ENCODE measurements around the gene TRIM44.
"Not testable (repeated sequence)": the region's sequence is repeated elsewhere in the genome, so short reads cannot be mapped to it uniquely, and the experiment has no call there.

TRIM44 gene

DNA sequence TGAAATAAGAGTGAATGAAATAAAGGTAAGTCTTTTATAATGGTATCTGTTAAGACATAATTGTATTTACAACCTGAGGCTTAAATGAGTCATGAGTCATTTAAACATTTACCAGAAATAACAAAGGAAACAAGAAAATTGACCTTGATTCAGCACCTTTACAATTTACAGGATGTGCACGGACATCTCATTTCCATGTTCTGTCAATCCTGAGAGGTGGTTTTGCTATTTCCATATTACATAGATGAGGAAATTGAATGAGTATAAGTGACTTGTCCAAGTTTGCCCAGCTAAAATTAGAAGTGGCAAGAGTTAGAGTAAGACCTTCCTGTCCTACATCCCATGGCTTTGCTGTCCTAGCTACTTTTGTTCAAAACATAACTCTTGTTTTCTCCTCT lies 89.1 kb downstream of the TRIM44 start:
- no peak for DNase-seq (ENCODE audit: low read depth in 2 of 2)

DNA sequence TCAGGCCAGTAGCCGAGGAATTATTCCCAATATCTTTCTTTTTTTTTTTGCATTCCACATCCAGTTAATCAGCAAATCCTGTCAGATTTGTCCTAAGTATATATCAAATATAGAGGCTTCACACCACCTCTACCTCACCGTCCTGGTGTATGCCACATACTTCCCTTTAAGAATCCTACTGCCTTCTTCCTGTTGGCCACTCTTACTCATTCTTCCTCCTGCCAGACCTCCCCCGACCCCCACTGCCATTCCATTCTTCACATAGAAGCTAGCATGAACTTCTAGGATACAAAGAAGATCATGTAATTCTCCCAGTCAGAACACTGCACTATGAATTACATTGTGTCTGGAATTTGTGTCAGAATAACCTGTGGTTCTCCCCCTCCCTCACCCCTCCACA lies 89.5 kb downstream of the TRIM44 start:
- no peak for DNase-seq (ENCODE audit: low read depth in 2 of 2)

DNA sequence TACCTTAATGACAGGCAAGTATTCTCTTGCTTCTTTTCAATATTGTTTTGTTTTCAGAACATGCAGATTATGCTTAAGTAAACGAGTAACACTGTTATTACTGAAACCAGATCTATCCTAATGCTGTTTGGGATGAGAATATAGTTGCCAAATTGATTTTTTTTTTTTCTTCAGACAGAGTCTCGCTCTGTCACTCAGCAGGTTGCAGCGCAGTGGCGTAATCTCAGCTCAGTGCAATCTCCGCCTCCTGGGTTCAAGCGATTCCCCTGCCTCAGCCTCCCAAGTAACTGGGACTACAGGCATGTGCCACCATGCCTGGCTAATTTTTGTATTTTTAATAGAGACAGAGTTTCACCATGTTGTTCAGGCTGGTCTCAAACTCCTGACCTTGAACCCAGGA lies 91.0 kb downstream of the TRIM44 start:
- not testable (repeated sequence) for DNase-seq (ENCODE audit: low read depth in 2 of 2)

DNA sequence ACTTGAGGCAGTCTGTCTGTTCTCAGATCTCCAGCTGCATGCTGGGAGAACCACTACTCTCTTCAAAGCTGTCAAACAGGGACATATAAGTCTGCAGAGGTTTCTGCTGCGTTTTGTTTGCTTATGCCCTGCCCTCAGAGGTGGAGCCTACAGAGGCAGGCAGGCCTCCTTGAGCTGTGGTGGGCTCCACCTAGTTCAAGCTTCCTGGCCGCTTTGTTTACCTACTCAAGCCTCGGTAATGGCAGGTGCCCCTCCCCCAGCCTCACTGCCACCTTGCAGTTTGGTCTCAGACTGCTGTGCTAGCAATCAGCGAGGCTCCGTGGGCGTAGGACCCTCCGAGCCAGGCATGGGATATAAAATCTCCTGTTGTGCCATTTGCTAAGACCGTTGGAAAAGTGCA lies 97.4 kb downstream of the TRIM44 start:
- DNase-seq (ENCODE audit: low read depth in 2 of 2), result not testable (repeated sequence)

DNA sequence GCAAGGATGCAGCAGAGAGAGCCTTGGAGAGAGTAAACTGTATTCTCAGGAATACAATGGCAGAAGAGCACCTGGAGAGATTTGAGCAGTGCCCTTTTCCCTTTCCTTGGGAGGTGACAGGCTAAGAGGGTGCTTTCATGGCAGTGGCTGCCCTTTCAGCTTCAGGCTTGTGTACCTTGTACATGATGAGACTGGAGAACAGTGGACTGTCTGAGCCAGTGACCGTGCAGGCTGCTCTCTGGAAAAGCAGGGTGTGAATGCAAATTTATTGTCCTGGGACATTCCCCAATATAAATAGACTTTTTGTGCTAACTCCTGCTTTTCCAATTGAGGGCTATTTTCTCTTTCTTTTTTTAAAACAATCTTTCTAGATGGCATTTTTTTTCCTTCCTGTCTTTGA lies 99.3 kb downstream of the TRIM44 start:
- DNase-seq (ENCODE audit: low read depth in 2 of 2), result no peak

DNA sequence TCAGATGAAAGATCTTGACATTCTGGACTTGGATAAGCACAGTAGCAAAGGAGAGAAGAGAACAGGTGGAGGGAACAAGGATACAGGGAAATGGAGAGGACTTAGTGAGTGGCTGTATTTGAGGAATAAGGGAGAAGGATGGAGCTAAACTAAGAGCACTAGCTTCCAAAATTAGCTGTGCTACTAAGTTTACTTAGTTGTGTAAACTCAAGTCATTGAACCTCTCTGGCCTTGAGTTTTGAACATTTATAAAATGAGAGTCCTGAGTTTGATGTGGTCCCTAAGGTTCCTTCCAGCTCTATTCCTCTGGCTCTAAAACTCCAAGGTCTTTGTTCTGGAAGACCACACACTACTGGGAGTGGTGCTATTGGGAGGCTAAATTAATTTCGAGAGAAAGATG lies 100.7 kb downstream of the TRIM44 start:
- DNase-seq (ENCODE audit: low read depth in 2 of 2), result no peak

DNA sequence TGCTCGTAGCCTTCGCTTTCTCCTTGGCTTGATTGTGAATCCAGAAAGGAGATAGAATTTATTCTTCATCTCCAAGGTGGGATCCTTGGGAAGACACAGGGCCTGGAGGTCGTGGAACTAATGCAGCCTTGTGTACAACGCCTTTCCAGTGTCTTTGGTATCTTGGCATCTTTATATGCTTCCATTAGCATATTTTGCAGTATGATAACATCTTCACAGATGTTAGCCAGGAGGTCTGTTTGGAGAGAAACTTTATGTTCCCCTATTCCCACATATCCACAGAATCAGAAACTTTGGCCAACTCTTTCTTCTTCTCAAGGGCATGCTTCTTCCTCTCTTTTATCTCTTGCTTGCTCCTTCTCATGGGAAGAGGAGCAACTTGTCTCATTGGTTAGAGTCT lies 101.2 kb downstream of the TRIM44 start:
- no peak for DNase-seq (ENCODE audit: low read depth in 2 of 2)

DNA sequence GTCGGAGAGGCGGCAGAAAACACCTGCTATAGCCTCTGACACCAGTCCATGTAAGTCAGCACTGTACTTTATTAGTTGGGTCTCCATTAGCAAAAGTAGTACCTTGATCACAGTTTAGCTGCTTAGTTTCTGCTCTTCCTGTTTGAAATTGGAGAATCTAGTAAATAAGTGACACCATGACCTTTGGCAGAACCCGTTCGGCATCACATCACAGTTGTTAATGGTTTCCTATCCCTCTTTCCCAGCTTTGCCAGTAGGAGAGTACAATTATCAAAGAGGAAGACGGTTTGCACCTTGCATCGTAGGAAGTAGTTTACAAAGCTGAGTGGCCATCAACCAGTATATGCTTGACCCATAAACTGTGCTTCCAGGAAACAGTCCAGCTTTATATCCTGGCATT lies 101.8 kb downstream of the TRIM44 start:
- no peak for DNase-seq (ENCODE audit: low read depth in 2 of 2)

DNA sequence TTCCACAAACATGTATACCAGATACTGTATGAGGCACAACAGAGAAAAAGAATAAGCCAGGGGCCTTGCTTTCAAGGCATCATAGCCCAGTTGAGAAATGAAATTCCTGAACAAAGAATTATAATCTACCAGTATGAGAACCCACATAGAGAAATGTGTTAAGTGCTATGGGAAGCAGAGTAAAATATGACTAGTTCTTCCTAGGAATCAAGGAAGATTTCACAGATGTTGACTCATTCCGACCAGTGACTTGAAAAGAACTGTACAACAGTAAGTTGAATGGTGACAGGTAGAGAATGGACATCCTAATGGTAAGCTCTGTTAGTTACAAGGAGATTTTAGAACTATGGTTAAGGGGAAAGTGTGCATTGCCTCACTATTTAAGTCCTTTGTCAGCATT lies 102.6 kb downstream of the TRIM44 start:
- no peak for DNase-seq (ENCODE audit: low read depth in 2 of 2)

DNA sequence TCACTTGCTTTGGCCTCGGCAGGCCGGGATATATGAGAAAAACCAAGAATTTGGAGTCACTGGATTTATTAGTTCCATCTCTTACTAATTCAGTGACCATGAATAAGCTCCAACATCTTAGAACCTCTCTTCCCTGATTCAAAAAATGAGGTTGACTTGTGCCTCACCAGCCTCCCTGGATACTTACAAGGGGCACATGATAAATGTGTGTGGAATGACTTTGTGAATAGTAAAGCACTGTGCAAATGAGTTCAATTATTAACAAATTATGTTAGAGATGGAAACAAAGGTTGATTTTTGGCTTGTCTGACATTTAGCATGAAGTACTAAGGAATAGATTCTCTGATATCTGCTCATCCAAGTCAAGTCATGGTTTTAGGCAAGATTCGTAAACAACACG lies 104.1 kb downstream of the TRIM44 start:
- DNase-seq (ENCODE audit: low read depth in 2 of 2), result no peak

DNA sequence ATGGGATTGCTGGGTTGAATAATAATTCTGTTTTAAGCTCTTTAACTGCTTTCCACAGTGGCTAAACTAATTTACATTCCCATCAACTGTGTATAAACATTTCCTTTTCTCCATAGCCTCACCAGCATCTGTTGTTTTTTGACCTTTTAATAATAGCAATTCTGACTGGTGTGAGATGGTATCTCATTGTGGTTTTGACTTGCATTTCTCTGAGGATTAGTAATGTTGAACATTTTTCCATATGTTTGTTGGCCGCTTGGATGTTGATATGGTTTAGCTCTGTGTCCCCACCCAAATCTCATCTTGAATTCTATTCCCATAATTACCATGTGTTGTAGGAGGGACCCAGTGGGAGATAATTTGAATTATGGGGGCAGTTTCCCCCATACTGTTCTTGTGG lies 107.8 kb downstream of the TRIM44 start:
- DNase-seq (ENCODE audit: low read depth in 2 of 2), result peak; percentile 34 to 47

DNA sequence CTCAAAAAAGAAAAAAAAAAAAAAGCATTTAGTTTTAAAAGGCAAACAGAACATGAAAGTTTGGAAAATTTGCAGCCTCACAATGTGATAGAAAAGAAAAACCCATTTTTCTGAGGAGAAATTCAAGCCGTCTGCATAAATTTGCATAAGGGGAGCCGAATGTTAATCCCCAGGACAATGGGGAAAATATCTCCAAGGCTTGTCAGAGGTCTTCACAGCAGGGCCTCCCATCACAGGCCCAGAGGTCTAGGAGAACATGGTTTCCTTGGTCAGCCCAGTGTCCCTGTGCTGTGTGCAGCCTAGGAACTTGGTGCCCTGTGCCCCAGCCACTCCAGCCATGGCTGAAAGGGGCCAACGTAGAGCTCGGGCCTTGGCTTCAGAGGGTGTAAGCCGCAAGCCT lies 109.1 kb downstream of the TRIM44 start:
- DNase-seq (ENCODE audit: low read depth in 2 of 2), result no peak

DNA sequence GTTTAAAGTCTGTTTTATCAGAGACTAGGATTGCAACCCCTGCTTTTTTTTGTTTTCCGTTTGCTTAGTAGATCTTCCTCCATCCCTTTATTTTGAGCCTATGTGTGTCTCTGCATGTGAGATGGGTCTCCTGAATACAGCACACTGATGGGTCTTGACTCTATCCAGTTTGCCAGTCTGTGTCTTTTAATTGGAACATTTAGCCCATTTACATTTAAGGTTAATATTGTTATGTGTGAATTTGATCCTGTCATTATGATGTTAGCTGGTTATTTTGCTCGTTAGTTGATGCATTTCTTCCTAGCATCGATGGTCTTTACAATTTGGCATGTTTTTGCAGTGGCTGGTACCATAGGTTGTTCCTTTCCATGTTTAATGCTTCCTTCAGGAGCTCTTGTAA lies 114.7 kb downstream of the TRIM44 start:
- not testable (repeated sequence) for DNase-seq (ENCODE audit: low read depth in 2 of 2)

DNA sequence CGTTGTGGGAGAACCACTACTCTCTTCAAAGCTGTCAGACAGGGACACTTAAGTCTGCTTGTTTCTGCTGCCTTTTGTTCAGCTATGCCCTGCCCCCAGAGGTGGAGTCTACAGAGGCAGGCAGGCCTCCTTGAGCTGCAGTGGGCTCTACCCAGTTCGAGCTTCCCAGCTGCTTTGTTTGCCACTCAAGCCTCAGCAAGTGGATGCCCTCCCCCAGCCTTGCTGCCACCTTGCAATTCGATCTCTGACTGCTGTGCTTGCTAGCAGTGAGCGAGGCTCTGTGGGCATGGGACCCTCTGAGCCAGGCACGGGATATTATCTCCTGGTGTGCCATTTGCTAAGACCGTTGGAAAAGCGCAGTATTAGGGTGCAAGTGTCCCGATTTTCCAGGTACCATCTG lies 116.4 kb downstream of the TRIM44 start:
- not testable (repeated sequence) for DNase-seq (ENCODE audit: low read depth in 2 of 2)

DNA sequence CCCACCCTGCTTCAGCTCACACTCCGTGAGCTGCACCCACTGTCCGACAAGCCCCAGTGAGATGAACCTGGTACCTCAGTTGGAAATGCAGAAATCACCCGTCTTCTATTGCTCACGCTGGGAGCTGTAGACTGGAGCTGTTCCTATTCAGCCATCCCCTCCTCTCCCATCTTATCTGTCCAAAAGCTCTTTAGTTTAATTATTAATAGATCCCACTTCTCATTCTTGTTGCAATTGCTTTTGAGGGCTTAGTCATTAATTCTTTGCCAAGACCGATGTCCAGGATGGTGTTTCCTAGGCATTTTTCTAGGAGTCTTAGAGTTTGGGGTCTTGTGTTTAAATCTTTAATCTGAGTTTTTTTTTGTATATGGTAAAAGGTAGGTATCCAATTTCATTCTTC lies 116.8 kb downstream of the TRIM44 start:
- no peak for DNase-seq (ENCODE audit: low read depth in 2 of 2)

DNA sequence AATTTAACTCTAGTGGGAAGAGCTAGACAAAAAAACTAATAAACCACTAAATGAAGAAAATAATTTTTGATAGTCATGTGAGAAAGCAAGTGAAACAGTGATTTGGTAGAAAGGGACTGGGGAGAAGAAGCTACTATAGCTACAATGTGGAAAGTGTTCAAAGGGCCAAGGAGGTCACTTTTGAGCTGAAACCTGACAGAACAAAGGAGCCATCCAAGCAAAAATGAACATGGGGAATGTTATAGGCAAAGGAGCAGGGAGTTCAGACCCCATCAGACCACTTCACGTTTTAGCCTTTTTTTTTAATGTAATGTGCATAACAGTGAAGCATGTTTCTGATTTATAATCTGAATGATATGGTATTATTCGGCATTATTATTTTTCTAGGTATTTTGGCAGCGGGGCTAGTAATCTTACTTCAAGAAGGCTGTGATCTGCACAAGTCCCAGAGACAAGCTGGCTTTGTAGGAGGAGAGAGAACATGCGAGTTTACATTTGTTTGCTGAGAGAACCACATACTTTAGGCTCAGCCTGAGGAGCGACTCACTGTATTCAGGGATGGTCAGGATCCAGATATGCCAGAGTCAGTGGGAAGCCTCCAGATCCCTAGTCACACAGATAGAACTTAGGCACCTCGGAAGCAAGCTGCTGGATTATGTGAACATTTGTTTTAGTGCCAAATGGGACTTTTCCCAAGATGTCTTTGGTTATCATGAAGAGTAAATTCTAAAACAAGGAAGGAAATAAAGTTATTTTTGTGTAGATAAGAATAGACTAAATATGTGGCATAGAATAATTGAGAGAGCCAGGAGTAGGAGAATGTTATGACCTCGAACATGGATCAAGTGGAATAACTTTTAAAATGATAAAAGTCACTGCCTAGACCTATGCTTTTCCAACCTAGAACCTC lies 118.6 kb downstream of the TRIM44 start:
- DNase-seq (ENCODE audit: low read depth in 2 of 2), result peak in 1 of 2 experiments; percentile 49

DNA sequence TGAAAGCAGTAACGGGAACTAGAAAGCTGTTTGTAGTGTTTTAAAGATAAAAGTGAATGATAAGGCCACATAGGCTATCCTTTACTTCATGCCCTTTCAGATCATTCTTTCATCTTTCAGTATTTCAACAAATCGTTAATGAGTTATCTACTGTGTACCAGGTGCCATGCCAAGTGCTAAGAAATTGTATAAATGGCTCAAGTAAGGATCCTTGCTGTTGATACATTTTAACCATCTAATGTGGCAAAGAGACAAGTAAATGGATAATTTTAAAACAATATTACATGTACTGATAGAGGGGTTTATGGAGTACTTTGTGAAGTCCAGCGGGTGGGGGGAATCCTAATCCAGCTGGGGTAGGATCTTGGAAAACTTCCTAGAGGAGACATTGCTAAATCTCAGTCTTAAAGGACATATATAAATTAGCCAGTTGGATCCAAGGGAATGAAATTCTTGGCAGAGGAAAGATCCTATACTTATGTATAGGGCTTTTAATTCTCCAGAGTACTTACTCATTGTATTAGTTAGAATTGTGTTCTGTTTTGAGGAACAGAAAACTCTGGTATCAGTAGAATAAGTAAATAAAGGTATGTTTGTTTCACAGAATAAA lies 119.4 kb downstream of the TRIM44 start:
- DNase-seq (ENCODE audit: low read depth in 2 of 2), result no peak

DNA sequence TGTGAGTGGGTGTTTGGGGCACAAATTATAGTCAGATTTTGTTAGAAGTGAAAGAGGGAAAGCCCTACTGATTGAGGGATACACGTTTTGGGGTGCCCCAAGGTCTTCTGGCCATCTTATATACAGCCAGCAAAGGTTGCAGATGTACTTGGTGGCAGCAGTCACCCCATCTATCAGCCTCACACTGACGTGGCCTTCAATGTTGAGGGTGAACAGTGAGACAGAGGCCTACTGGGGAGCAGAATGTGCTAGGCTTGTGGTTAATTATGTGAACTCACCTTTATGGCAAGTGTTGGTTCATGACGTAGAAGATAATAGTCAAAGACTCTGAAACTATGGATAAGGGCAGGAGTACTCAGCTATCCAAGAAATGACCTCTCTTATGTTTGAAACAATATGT lies 121.2 kb downstream of the TRIM44 start:
- DNase-seq (ENCODE audit: low read depth in 2 of 2), result no peak

DNA sequence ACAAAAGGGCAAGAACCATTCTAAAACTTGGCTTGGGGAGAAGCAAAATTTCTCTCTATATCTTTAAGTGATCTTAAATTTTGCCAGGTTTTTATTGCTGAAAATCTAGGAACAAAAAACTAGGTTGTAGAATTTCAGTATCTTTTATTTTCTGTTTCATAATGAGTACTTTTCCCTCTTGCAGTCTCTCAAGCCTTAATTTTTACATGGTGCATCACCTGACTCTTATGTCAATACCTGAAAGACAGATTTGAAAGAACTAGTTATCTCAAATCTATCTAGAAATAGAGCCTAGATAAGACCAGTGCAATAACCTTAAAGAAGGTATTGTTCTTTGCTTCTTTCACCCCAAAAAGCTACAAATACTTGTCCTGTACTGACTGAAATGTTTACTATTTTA lies 122.1 kb downstream of the TRIM44 start:
- no peak for DNase-seq (ENCODE audit: low read depth in 2 of 2)

DNA sequence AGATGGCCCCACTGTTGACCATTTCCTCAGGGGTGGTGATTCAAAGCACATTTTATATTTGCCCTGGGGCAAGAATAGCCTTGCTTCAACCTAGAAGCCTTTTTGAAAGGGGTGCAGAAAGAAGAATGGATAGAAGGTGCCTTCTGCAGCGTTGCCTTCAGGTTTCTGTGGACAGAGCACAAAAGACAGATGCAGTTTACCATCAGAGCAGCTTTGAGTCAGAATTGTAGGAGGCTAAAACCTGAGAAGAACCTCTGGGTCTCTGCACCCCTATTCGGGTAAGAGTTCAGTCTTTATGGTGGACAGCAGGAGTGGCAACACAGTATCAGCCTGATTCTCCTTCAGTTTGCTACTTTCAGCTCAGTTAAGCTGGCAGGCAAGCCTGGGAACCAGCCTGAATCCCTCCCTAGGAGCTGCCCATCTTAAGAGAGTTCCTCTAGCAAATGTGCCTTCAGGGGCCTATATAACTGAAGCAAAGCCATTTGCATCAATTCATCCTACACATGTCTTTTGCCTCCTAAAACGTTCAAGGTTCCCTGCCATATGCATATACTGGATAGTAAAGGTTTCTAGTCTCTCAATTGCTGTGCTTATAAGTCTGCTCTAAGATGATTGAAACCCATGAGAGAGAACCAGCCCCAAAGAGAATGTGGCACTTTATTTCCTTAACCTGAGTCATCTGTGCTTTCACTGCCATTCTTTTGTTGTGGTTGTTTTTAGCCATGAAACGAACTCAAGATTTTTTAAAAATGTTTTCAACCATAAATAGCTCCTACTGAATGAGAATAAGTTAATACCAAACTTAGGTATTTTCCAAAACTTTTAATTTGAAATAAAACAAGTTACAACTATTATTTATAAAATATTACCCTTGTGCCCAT lies 123.0 kb downstream of the TRIM44 start:
- DNase-seq (ENCODE audit: low read depth in 2 of 2), result no peak

DNA sequence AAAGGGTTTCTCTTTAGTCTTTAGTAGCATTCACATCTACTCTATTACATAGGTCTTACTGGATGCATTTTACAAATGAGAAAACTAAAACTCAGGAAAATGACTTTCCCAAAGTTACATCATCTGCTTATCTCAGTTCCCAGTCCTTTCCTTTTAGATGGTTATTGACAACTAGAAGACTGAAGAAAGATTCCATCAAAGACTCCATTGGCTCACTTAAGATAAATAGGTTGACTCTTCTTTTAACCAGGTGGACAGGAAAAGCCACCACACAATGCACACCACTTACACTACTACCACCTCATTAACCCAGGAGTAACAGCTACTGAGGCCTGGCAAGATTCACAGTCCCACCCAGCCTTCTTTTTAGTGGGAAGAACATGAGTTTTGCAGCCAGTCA lies 123.6 kb downstream of the TRIM44 start:
- no peak for DNase-seq (ENCODE audit: low read depth in 2 of 2)

DNA sequence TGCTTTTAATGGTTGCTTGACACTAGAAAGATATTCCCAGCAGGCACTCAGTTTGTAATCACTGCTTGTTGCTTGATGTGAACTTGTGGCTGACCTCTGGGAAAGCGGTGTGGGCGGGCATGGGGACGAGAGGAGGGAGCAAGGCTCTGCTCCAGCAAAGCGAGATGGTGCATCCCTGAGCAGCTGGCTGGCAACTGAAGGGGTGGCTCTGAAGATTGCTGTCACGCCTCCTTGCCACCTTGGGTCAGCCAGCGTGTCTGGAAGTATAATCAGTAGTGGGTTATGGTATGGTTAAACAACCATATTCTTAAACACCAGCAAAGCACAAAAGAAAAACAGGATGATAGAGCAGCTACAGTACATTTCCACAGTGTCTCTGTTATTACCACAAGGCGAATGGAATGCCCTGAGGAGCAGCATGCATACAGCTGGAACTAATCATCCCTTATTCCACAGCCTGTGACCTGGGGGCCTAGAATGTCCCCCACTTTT lies 124.5 kb downstream of the TRIM44 start:
- peak; percentile 44 to 49 for DNase-seq (ENCODE audit: low read depth in 2 of 2)

All from fibroblast of skin of left quadriceps (primary cell).